GM18858 (cell line): ENCODE measurements around the gene MRPL10.

Experiments
- ATAC-seq: cut with Tn5 transposase; IDR thresholded peaks from one replicate; pipeline ENCODE4 v1.9.1; 2021; ENCODE audit not compliant: unreplicated experiment

Gene MRPL10

DNA sequence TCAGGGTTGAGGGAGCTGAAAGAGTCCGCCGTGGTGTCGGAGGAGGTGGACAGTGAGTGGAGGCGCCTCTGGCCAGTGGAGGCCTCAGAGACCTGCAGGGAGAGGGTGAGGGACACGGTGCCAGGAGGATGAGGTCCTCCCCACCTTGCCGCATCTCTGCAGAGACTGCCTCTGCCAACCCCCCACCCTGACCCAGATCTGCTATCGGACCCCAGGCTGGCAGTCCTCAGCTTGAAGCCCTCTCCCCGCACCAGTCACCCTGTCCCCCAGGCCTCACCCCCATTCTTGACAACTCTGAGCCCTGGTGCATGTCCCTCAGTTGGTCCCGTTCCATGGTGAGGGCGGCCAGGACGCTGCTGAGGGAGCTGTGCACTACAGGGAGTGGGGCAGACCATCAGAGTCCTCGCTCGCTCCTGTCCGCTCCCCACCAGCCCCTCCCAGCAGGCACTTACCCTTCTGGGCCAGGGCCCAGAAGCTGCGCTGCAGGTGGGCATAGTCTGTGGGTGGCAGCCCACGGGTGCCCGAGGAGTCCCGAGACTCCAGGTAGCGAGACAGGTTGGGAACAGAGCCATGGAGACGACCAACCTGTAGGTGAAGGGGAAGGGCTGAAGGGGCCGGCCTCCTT lies 15.1 kb downstream of the MRPL10 start:
- ATAC-seq = no peak

GRCh38 chr17:47815106-47815918 lies 16.0 kb downstream of the MRPL10 start:
- ATAC-seq = no peak

DNA sequence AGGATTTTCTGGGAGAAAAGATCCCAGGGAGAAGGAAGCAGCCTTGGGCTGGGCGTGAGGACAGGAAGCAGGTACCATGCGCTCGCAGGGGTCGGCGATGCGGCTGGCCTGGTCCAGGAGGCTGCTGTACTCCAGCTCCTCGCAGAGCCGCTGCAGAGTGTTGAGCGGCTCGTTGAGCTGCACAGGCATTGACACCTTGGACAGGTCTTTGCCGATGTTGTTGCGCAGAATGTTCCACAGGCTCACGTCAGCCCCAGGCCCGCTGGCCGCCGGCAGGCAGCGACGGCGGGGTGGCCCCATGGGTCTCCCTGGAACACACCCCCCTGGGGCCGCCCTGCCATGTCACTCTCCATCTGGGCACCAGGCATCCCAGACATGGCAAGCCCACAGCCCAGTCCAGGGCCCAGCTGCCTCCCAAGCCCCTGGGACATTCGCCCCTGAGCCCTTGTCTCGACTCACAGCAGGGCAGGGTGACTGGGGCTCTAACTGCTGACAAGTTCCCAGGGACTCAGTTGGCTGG lies 17.8 kb downstream of the MRPL10 start:
- ATAC-seq = no peak

GRCh38 chr17:47813077-47813476 lies 18.3 kb downstream of the MRPL10 start:
- no peak for ATAC-seq

GRCh38 chr17:47812146-47812920 lies 19.0 kb downstream of the MRPL10 start:
- ATAC-seq = no peak

DNA sequence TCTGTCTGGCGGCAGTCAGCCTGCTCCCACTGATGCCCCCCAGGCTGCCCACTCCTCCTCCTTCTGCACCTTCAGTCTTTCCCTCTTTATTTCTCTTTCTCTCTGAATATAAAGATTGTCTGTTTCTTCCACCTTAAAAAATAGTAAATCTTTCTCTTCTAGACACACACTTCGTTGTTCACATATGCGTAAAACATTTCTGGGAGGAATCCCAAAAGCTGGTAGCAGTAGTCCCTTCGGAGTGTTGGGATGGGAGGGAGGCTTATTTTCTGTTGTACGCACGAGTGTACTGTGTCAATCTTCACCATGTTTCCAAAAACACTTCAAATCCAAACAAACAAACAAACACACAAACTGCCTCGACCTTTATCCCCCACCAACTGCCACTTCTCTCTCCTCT lies 19.6 kb downstream of the MRPL10 start:
- no peak for ATAC-seq

- ATAC-seq = no peak
These were observed 20.3 kb downstream of the MRPL10 start for GRCh38 chr17:47810901-47811635.

- ATAC-seq = no peak
These were observed 21.0 kb downstream of the MRPL10 start for GRCh38 chr17:47810200-47810821.

- no peak for ATAC-seq
These were observed 22.4 kb downstream of the MRPL10 start for GRCh38 chr17:47808830-47809480.

GRCh38 chr17:47808036-47808829 lies 23.1 kb downstream of the MRPL10 start:
- ATAC-seq = no peak

- ATAC-seq = no peak
These were observed 23.9 kb downstream of the MRPL10 start for GRCh38 chr17:47807421-47807820.

GRCh38 chr17:47806913-47807255 lies 24.5 kb downstream of the MRPL10 start:
- no peak for ATAC-seq

DNA sequence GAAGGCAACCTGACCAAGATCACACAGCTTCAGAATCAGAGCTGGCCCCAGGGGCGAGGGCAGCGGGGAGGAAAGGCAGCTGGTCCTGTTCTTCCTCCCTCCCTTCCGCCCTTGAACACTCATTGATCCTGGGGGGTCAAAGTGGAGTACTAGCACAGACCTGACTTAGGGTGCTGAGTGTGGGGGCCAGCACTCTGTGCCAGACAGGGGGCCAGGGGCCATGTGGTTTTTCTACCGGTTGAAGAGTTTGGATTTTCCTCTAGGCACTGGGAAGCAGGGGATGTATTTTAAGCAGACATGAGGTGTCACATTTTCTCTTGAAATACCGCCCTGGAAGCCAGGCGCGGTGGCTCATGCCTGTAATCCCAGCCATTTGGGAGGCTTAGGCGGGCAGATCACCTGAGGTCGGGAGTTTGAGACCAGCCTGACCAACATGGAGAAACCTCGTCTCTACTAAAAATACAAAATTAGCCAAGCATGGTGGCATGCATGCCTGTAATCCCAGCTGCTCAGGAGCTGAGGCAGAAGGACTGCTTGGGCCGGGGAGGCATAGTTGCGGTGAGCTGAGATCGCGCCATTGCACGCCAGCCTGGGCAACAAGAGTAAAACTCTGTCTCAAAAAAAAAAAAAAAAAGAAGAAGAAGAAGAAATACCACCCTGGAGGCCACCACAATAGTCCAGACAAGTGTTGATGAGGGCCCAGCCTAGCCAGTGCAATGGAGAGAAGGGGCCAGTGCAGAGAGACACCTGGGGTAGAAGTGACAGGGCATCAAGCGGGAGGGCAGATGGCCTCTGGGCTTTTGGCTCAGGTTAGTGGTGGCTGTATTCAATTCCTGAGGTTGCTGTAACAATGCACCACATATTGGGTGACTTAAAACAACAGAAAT lies 25.1 kb downstream of the MRPL10 start:
- no peak for ATAC-seq

GRCh38 chr17:47804461-47804860 lies 26.9 kb downstream of the MRPL10 start:
- no peak for ATAC-seq

DNA sequence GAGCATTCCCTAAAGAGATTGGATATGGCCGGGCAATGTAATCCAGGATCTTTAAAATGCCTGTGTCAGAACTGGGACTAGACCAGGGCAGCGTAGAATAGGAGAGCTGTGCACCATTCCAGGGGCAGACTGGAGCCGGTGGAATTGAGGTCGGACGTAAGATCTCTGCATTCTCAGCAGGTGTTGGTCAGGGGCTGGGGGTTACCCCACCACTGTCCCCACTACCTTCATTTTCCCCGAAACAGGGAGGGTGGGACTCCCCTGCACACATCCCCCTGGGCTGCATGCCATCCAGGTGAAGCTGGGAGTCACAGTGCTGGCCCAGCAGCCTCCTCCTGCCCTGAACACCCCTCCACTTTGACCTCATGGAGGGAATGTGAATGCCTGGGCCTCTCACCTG lies 27.6 kb downstream of the MRPL10 start:
- ATAC-seq = no peak

DNA sequence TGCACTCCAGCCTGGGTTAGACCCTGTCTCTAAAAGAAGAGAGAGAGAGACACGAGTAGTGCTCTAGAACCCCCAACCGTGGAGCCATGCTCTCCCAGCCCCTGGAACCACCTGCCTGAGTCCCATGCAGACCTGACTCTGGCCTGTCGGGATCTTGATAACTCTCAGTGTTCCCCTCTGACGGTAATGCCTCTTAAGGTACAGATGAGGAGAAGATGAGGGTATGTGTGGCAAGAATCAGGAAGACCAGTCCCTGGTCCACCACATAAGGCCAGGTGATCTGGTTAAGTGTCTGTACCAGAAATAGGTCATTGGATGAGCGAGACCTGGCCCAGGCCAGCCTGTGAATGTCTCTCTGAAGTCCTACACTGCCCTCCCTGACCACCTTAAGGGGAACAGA lies 28.1 kb downstream of the MRPL10 start:
- ATAC-seq = no peak

DNA sequence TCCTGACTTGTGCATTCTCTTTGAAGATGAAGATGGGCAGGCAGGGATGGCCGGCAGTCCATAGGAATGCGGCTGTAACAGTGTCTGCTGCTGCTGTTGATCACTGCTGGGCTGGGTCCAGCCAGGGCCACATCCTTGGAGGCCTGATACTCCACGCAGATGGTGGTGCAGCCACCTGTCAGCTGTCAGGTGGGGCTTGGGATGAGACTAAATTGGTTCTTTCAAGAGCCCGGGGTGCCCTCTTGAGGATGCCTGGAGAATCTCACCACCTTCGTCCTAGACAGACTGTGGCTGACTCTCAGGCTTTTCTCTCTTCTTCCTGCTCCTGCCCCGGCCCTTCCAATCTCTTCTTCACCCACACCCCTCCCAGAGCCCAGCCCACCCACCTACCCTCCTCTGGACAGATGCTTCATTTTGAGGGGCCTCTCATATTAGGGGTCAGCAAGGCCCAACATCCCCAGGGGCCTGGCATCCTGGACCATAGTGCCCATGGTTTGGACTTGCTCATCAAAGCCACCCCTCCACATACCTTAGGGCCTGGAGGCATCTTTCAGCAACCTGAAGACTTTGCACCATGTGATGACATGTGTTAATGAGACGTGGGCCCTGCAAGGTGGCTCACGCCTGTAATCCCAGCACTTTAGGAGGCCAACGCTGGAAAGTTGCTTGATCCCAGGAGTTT lies 28.9 kb downstream of the MRPL10 start:
- no peak for ATAC-seq

DNA sequence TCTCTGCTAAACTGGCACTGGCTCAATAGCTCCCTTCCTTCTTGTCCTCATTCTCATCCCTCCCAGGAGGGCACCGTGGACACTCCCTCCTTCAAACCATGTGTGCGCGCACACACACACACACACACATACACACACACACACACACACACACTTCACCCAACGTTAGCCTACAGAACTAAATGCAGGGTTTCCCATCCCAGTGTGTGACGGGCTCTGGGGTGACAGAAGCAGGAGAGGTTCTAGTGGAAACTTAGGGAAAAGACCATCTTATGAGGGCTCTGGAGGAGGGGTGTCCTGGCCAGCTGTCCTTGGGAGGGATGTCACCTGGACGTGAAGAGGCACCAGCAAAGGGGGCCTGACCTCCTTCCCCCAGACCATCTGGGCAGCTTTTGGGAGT lies 29.4 kb downstream of the MRPL10 start:
- ATAC-seq = no peak
